ENCODE results near the gene GAS2L1.

Gene GAS2L1

GRCh38 chr22:29310863-29311339 lies 4.5 kb downstream of the GAS2L1 start (continued):
- TF ChIP-seq, protein P1, sequence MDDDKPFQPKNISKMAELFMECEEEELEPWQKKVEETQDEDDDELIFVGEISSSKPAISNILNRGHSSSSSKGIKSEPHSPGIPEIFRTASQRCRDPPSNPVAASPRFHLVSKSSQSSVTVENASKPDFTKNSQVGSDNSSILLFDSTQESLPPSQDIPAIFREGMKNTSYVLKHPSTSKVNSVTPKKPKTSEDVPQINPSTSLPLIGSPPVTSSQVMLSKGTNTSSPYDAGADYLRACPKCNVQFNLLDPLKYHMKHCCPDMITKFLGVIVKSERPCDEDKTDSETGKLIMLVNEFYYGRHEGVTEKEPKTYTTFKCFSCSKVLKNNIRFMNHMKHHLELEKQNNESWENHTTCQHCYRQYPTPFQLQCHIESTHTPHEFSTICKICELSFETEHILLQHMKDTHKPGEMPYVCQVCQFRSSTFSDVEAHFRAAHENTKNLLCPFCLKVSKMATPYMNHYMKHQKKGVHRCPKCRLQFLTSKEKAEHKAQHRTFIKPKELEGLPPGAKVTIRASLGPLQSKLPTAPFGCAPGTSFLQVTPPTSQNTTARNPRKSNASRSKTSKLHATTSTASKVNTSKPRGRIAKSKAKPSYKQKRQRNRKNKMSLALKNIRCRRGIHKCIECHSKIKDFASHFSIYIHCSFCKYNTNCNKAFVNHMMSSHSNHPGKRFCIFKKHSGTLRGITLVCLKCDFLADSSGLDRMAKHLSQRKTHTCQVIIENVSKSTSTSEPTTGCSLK (tag by site-specific recombination; IDR thresholded peaks at IDR 0.05) = no peak
- TF ChIP-seq KLF16 (tag by site-specific recombination; IDR thresholded peaks at IDR 0.05) (peak; percentile 46; the same call in 1 of the 2 replicates), ZNF221 (tag by site-specific recombination; IDR thresholded peaks at IDR 0.05; ENCODE audit: borderline replicate concordance) (no peak), ZNF561 (tag by site-specific recombination; IDR thresholded peaks at IDR 0.05; ENCODE audit: borderline replicate concordance) (no peak), PRDM2 (tag by site-specific recombination; IDR thresholded peaks at IDR 0.05; ENCODE audit: borderline replicate concordance) (no peak), ZNF555 (tag by site-specific recombination; conservative IDR thresholded peaks at IDR 0.05) (no peak), PRDM4 (tag by site-specific recombination; IDR thresholded peaks at IDR 0.05) (no peak), GFI1B (tag by site-specific recombination; IDR thresholded peaks at IDR 0.05) (no peak), ZNF48 (tag by site-specific recombination; IDR thresholded peaks at IDR 0.05) (no peak), ZNF132 (tag by site-specific recombination; IDR thresholded peaks at IDR 0.05; ENCODE audit: borderline replicate concordance) (no peak), IKZF3 (tag by site-specific recombination; IDR thresholded peaks at IDR 0.05) (peak; percentile 92), ZNF292 (tag by site-specific recombination; IDR thresholded peaks at IDR 0.05; ENCODE audit: borderline replicate concordance, low read depth) (no peak), ZNF654 (tag by site-specific recombination; IDR thresholded peaks at IDR 0.05; ENCODE audit: low read depth) (no peak), ZNF37A (tag by site-specific recombination; IDR thresholded peaks at IDR 0.05) (no peak), HOXC10 (CRISPR knock-in tag; IDR thresholded peaks at IDR 0.05) (no peak), HIC1 (tag by site-specific recombination; IDR thresholded peaks at IDR 0.05) (no peak), SP3 (tag by site-specific recombination; IDR thresholded peaks at IDR 0.05) (peak; percentile 52), ATF2 (tag by site-specific recombination; IDR thresholded peaks at IDR 0.05; ENCODE audit: low read depth) (no peak), OSR2 (tag by site-specific recombination; IDR thresholded peaks at IDR 0.05) (no peak), TRIM28 (IDR thresholded peaks at IDR 0.05; ENCODE audit: borderline replicate concordance, low read length) (no peak), ZNF239 (tag by site-specific recombination; IDR thresholded peaks at IDR 0.05) (no peak)
- TF ChIP-seq, protein P2, sequence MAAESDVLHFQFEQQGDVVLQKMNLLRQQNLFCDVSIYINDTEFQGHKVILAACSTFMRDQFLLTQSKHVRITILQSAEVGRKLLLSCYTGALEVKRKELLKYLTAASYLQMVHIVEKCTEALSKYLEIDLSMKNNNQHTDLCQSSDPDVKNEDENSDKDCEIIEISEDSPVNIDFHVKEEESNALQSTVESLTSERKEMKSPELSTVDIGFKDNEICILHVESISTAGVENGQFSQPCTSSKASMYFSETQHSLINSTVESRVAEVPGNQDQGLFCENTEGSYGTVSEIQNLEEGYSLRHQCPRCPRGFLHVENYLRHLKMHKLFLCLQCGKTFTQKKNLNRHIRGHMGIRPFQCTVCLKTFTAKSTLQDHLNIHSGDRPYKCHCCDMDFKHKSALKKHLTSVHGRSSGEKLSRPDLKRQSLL (tag by site-specific recombination; IDR thresholded peaks at IDR 0.05) = no peak
- TF ChIP-seq, protein P3, sequence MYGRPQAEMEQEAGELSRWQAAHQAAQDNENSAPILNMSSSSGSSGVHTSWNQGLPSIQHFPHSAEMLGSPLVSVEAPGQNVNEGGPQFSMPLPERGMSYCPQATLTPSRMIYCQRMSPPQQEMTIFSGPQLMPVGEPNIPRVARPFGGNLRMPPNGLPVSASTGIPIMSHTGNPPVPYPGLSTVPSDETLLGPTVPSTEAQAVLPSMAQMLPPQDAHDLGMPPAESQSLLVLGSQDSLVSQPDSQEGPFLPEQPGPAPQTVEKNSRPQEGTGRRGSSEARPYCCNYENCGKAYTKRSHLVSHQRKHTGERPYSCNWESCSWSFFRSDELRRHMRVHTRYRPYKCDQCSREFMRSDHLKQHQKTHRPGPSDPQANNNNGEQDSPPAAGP (tag by site-specific recombination; IDR thresholded peaks at IDR 0.05) = peak; percentile 67

All from HEK293 (cell line).